Suprapubic skin (tissue), 4 donors: ENCODE measurements around the gene SDHA. TPM values are rescaled to one million over a fixed set of nuclear protein-coding genes. Genes with fewer than 3 reads are reported as not detected.
"Not testable (repeated sequence)": the region's sequence is repeated elsewhere in the genome, so short reads cannot be mapped to it uniquely, and the experiment has no call there.

Experiments
- DNase-seq, 2 donors: peaks; one replicate each; pipeline ENCODE4 v3.0.0-alpha.2; 2019; ENCODE audit warnings: low spot score in 2 of 2
- H3K27ac ChIP-seq: fragments of 200-600 bp; sonication (generic); one replicate; pipeline ENCODE4 v1.5.1; 2019
- H3K27me3 ChIP-seq: fragments of 200-600 bp; sonication (generic); one replicate; pipeline ENCODE4 v1.5.1; 2019
- H3K36me3 ChIP-seq: fragments of 200-600 bp; sonication (generic); one replicate; pipeline ENCODE4 v1.5.1; 2019
- H3K4me1 ChIP-seq: fragments of 200-600 bp; sonication (generic); one replicate; pipeline ENCODE4 v1.5.1; 2019
- H3K4me3 ChIP-seq: fragments of 200-600 bp; sonication (generic); one replicate; pipeline ENCODE4 v1.5.1; 2019; ENCODE audit warnings: mild to moderate bottlenecking
- H3K9me3 ChIP-seq: fragments of 200-600 bp; sonication (generic); one replicate; pipeline ENCODE4 v1.5.1; 2019
- CTCF ChIP-seq, 2 donors: fragments of 200-600 bp in 1 of 2; fragments of 450-650 bp in 1 of 2; sonication (generic) in 1 of 2; IDR thresholded peaks; one replicate each; pipeline ENCODE4 v1.5.1; 2016 to 2019; ENCODE audit warnings: antibody characterized with exemption in 2 of 2, mild to moderate bottlenecking in 1 of 2, moderate library complexity in 1 of 2
- EP300 ChIP-seq: sonication (generic); formaldehyde crosslinking; IDR thresholded peaks from one replicate; pipeline ENCODE4 v1.6.1; 2017; ENCODE audit warnings: antibody characterized with exemption
- POLR2A ChIP-seq, 2 donors: fragments of 450-650 bp; IDR thresholded peaks; one replicate each; pipeline ENCODE4 v1.6.1; 2017; ENCODE audit warnings: antibody characterized with exemption in 2 of 2, mild to moderate bottlenecking in 2 of 2, moderate library complexity in 2 of 2
- POLR2AphosphoS5 ChIP-seq, 3 donors: sonication (generic); formaldehyde crosslinking; IDR thresholded peaks; one replicate each; pipeline ENCODE4 v1.6.1; 2017; ENCODE audit warnings: antibody characterized with exemption in 3 of 3
- WGBS: methylation state at CpG from one replicate; pipeline ENCODE4 v1.1.5; 2018; 5-methylcytosine and 5-hydroxymethylcytosine counted together
- total RNA-seq, 4 donors: library from RNA; depleted of rRNA; stranded (reverse); fragments of >200 nt; gene quantifications; one replicate each; pipeline ENCODE4 v1.1.0, GENCODE V29; 2016

SDHA gene
- total RNA-seq, 4 donors from 2014 or later = 51.5 to 80.2 (median 68.7) TPM

DNA sequence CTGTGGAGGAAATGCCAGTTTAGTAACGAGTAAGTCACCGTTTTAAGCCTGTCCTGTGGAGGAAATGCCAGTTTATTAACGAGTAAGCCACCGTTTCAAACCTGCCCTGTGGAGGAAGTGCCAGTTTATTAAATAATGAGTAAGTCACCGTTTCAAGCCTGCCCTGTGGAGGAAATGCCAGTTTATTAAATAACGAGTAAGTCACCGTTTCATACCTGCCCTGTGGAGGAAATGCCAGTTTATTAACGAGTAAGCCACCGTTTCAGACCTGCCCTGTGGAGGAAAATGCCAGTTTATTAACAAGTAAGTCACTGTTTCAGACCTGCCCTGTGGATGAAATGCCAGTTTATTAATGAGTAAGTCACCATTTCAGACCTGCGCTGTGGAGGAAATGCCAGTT, 34.4 kb downstream of the SDHA start:
- no peak overlapping the region for H3K27ac ChIP-seq
- peaks cover 79% of the 10 kb centered on the region for H3K36me3 ChIP-seq
- H3K27me3 ChIP-seq = no peaks in the 10 kb centered on the region
- 73% methylated on average over 10 of the region's 10 CpGs for WGBS
- no peak for DNase-seq
- TF ChIP-seq POLR2A (IDR thresholded peaks at IDR 0.05) (no peak), CTCF (IDR thresholded peaks at IDR 0.05) (no peak), POLR2AphosphoS5 (IDR thresholded peaks at IDR 0.05) (no peak), EP300 (no peak)
- H3K9me3 ChIP-seq = no peaks in the 10 kb centered on the region
- peaks cover 5% of the 10 kb centered on the region for H3K4me1 ChIP-seq
- no peak overlapping the region for H3K4me3 ChIP-seq

DNA sequence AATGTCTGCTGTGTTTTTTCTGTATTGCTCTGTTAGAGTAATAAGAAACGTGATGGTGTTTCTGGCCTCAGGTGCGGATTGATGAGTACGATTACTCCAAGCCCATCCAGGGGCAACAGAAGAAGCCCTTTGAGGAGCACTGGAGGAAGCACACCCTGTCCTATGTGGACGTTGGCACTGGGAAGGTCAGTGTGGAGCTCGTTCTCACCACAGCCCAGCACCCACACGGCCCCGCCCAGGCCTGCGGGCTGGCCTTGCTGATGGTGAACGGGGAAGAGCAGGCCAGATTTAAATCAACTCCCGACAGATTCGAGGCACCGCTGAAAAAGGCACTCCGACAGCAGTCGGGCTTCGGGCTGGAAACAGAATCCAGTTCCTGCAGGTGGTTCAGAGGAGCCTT, 36.2 kb downstream of the SDHA start:
- not testable (repeated sequence) for DNase-seq, H3K4me3 ChIP-seq, H3K27me3 ChIP-seq, H3K27ac ChIP-seq, H3K4me1 ChIP-seq, H3K9me3 ChIP-seq
- H3K36me3 ChIP-seq = peaks cover 69% of the 10 kb centered on the region
- 100% methylated on average over 2 of the region's 15 CpGs for WGBS

GRCh38 chr5:255116-255515, 37.0 kb downstream of the SDHA start:
- 98% methylated on average over 7 of the region's 7 CpGs for WGBS
- not testable (repeated sequence) for H3K4me3 ChIP-seq, H3K27ac ChIP-seq, DNase-seq, H3K4me1 ChIP-seq, H3K9me3 ChIP-seq, H3K27me3 ChIP-seq
- H3K36me3 ChIP-seq = peaks cover 63% of the 10 kb centered on the region

DNA sequence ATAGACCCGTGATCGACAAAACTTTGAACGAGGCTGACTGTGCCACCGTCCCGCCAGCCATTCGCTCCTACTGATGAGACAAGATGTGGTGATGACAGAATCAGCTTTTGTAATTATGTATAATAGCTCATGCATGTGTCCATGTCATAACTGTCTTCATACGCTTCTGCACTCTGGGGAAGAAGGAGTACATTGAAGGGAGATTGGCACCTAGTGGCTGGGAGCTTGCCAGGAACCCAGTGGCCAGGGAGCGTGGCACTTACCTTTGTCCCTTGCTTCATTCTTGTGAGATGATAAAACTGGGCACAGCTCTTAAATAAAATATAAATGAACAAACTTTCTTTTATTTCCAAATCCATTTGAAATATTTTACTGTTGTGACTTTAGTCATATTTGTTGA, 38.2 kb downstream of the SDHA start:
- not testable (repeated sequence) for H3K4me1 ChIP-seq, H3K27me3 ChIP-seq, DNase-seq, H3K27ac ChIP-seq, H3K9me3 ChIP-seq, H3K4me3 ChIP-seq
- 94% methylated on average over 8 of the region's 8 CpGs for WGBS
- H3K36me3 ChIP-seq = peaks cover 54% of the 10 kb centered on the region

- Histone ChIP-seq H3K4me3 (no peak overlapping the region), H3K36me3 (peaks cover 52% of the 10 kb centered on the region), H3K27me3 (no peaks in the 10 kb centered on the region), H3K4me1 (peaks cover 5% of the 10 kb centered on the region), H3K27ac (no peak overlapping the region), H3K9me3 (no peaks in the 10 kb centered on the region)
- no peak for DNase-seq
- over 99% methylated on average over 13 of the region's 13 CpGs for WGBS
- no peak for TF ChIP-seq EP300
- no peak for TF ChIP-seq CTCF (IDR thresholded peaks at IDR 0.05)
- no peak for TF ChIP-seq POLR2AphosphoS5 (IDR thresholded peaks at IDR 0.05)
- TF ChIP-seq POLR2A (IDR thresholded peaks at IDR 0.05) = no peak
These were observed 39.0 kb downstream of the SDHA start for GRCh38 chr5:257148-257547.

GRCh38 chr5:263275-263974, 45.3 kb downstream of the SDHA start:
- H3K9me3 ChIP-seq, H3K27me3 ChIP-seq, H3K4me3 ChIP-seq, H3K27ac ChIP-seq, H3K4me1 ChIP-seq, DNase-seq: not testable (repeated sequence)
- 76% methylated on average over 9 of the region's 9 CpGs for WGBS
- TF ChIP-seq EP300 = peak; percentile 66
- H3K36me3 ChIP-seq = peaks cover 20% of the 10 kb centered on the region

DNA sequence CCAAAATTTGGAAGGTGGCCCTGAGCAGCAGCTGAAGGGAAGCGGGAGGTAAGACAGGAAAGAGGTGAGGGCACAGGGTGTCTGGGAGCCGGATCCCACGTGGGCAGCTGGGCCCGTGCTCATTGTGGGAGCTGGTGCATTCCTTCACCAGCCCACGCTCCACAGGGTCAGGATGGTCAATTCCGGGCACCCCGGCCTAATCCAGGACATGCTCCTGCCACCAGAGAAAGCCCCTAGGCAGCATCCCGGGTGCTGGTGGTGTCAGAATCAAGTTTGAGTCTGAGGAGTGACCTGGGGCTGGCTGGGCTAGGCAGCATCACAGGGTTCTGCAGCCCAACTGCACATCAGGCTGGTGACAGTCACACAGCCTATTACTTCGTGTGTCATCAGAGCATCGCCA, 46.2 kb downstream of the SDHA start:
- H3K9me3 ChIP-seq = no peaks in the 10 kb centered on the region
- TF ChIP-seq EP300 (no peak), POLR2AphosphoS5 (IDR thresholded peaks at IDR 0.05) (no peak), CTCF (IDR thresholded peaks at IDR 0.05) (no peak), POLR2A (IDR thresholded peaks at IDR 0.05) (no peak)
- H3K4me3 ChIP-seq = no peak overlapping the region
- H3K4me1 ChIP-seq = no peaks in the 10 kb centered on the region
- WGBS = 86% methylated on average over 10 of the region's 10 CpGs
- no peak for DNase-seq
- no peaks in the 10 kb centered on the region for H3K27me3 ChIP-seq
- H3K27ac ChIP-seq = no peak overlapping the region
- H3K36me3 ChIP-seq = peaks cover 18% of the 10 kb centered on the region

- H3K36me3 ChIP-seq = peaks cover 18% of the 10 kb centered on the region
- not testable (repeated sequence) for H3K4me3 ChIP-seq, H3K27ac ChIP-seq, H3K9me3 ChIP-seq, DNase-seq, H3K27me3 ChIP-seq, H3K4me1 ChIP-seq
- WGBS = 90% methylated on average over 19 of the region's 19 CpGs
These were observed 48.3 kb downstream of the SDHA start for GRCh38 chr5:266311-267026.
